ENCODE data around the gene HDAC4.

GRCh38 chr2:239358062-239358754 lies 42.6 kb downstream of the HDAC4 start:
- TF ChIP-seq POLR2A (IDR thresholded peaks at IDR 0.05), result no peak
- TF ChIP-seq CTCF (IDR thresholded peaks at IDR 0.05), result no peak
